ENCODE data around the gene TULP4. TPM values are rescaled to one million over a fixed set of nuclear protein-coding genes. Genes with fewer than 3 reads are reported as not detected.
A peak's percentile ranks its signal among the peaks of the same experiment; 100 is the strongest.
"Not testable (repeated sequence)": the region's sequence is repeated elsewhere in the genome, so short reads cannot be mapped to it uniquely, and the experiment has no call there.

The TULP4 gene
- total RNA-seq, 1 donor from 2014 or later: 21.9 TPM

DNA sequence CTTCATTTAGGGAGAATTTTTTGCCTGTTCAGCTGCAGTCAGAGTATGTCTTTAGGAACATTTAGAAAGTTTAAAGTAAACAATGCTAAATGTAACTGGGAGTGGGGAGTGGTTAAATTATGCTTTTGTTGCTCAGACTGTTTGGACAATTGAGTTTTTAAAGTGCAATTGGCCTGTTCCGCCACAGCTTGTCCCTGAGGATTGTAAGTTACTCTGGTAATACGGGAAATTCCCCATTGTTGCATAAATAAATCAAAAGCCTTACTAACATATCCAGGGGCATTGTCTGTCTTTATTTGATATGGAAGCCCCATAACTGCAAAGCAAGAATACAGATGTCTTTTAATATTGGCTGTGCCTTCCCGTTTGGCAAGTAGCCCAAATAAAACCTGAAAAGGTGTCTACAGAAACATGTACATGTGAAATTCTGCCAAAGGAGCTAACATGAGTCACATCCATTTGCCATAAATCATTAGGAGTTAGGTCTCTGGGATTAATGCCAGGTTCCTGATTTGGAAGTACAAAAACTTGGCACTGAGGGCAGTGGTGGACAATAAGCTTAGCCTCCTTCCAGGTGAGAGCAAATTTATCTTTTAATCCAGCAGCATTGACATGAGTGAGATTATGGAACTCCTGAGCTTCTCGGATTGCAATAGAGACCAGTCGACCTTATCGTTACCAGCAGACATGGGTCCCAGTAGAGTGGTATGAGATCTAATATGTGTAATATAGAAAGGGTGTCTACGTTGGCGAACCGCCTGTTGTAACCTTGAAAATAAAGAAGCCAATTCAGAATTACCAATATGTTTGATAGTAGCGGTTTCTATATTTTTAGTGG lies 11.7 kb upstream of the TULP4 start:
- Mint-ChIP-seq H3K9me3 (peaks cover 20% of the 10 kb centered on the region), H3K36me3 (ENCODE audit: low read depth) (peaks cover 19% of the 10 kb centered on the region)
- H3K4me3 Mint-ChIP-seq; H3K27ac Mint-ChIP-seq; H3K27me3 Mint-ChIP-seq (ENCODE audit: insufficient read depth); H3K4me1 Mint-ChIP-seq (ENCODE audit: low read depth); intact Hi-C loops (cut with micrococcal nuclease); DNase-seq (ENCODE audit: low spot score): not testable (repeated sequence)

DNA sequence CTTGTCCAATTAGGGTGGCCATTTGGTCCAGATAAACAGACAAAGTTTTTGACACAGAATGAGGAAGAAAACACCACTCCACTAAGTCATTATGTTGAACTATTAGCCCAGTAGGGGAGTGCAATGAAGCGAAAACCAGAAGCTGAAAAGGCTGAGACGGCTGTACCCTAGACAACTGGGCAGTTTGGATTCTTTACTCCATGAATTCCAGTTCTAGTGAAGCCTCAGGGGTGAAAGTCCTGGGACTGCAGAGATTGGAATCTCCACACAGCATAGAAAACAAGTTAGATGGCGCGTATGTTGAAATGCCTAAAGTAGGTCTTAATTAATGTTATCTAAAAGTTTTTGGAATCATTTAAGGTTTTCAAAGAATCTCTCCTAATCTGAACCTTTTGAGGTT lies 10.7 kb upstream of the TULP4 start:
- peaks cover 13% of the 10 kb centered on the region for H3K9me3 Mint-ChIP-seq
- intact Hi-C loops (cut with micrococcal nuclease); H3K27me3 Mint-ChIP-seq (ENCODE audit: insufficient read depth); H3K4me1 Mint-ChIP-seq (ENCODE audit: low read depth); H3K27ac Mint-ChIP-seq; H3K4me3 Mint-ChIP-seq; DNase-seq (ENCODE audit: low spot score): not testable (repeated sequence)
- peaks cover 12% of the 10 kb centered on the region for H3K36me3 Mint-ChIP-seq (ENCODE audit: low read depth)

DNA sequence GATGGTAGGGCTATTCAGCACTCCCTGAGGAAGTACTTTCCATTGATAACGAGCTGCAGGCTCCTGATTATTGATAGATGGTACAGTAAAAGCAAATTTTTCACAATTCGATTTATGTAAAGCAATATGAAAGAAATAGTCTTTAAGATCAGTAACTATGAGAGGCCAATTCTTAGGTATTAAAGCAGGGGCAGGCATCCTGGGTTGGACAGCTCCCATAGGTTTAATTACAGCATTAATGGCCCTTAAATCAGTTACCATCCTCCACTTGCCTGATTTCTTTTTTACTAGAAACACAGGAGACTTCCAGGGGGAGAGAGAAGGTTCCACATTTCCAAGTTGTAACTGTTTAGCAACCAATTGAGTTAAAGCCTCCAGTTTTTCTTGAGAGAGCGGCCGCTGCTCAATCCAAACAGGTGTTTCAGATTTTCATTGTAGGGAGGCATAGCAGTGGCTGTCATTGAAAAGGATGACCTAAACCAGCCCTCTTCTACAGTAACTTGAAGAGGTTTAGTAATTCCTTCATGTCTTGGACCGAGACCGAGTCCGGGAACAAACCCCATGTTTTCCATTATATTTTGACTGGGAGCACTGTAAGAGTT lies 10.0 kb upstream of the TULP4 start:
- H3K27me3 Mint-ChIP-seq (ENCODE audit: insufficient read depth); H3K4me3 Mint-ChIP-seq; intact Hi-C loops (cut with micrococcal nuclease); H3K27ac Mint-ChIP-seq; DNase-seq (ENCODE audit: low spot score); H3K4me1 Mint-ChIP-seq (ENCODE audit: low read depth); H3K9me3 Mint-ChIP-seq: not testable (repeated sequence)
- H3K36me3 Mint-ChIP-seq (ENCODE audit: low read depth): peaks cover 11% of the 10 kb centered on the region

DNA sequence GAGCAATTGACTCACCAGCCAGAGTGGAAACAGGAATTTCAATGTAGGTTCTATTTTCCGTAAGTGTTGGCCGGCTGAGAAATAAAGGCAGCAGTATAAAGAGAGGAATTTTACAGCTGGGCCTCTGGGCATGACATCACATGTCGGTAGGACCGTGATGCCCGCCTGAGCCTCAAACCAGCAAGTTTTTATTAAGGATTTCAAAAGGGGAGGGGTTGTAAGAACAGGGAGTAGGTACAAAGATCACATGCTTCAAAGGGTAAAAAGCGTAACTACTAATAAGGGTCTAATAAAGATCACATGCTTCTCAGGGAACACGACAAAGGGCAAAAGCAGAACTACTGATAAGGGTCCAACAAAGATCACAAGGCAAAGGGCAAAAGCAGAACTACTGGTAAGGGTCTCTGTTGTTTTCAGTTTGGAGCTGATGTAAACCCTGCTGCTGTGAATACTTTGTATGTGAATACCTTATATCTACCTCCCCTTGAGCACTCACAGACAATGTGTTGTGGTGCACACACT lies 9.0 kb upstream of the TULP4 start:
- Mint-ChIP-seq H3K4me3 (no peak overlapping the region), H3K27ac (no peak overlapping the region), H3K4me1 (ENCODE audit: low read depth) (no peaks in the 10 kb centered on the region), H3K36me3 (ENCODE audit: low read depth) (peaks cover 11% of the 10 kb centered on the region), H3K9me3 (peaks cover 4% of the 10 kb centered on the region), H3K27me3 (ENCODE audit: insufficient read depth) (peaks cover 1% of the 10 kb centered on the region)
- intact Hi-C loops (cut with micrococcal nuclease): no loop called here
- no peak for DNase-seq (ENCODE audit: low spot score)

DNA sequence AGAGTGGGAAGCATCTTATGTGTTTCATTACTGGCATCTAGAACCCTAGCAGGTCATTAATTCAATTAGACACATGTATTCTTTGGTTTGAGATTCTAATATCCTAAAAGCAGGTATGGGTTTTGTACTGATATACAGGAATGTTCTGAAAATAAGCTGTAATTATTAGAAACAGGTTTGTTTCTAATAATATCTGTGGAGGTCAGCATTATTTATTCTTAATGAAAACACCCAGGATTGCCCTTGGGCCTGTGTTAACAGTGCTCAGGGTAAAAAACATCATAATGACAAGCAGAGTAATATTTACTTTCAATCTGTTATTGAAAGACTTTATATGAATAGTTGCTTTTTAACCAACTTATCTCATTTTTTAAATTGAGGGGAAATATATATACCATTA lies 8.0 kb upstream of the TULP4 start:
- Mint-ChIP-seq H3K4me1 (ENCODE audit: low read depth) (no peaks in the 10 kb centered on the region), H3K36me3 (ENCODE audit: low read depth) (peaks cover 5% of the 10 kb centered on the region)
- intact Hi-C loops (cut with micrococcal nuclease): no loop called here

DNA sequence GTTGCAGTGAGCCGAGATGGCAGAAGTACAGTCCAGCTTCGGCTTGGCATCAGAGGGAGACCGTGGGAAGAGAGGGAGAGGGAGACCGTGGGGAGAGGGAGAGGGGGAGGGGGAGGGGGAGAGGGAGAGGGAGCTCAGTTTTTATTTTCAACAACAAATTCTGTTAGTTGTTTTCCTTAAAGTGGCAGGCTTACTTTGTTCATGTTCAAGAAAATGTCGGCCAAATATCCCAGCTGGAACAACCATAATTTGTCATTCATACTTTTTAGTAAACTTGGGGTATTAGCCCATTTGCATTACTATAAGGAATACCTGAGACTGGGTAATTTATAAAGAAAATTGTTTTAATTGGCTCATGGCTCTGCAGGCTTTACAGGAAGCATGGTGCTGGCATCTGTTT lies 2.5 kb upstream of the TULP4 start:
- Mint-ChIP-seq H3K4me1 (ENCODE audit: low read depth) (peaks cover 10% of the 10 kb centered on the region), H3K27me3 (ENCODE audit: insufficient read depth) (peaks cover 1% of the 10 kb centered on the region), H3K9me3 (no peaks in the 10 kb centered on the region), H3K36me3 (ENCODE audit: low read depth) (peaks cover 17% of the 10 kb centered on the region), H3K4me3 (no peak overlapping the region), H3K27ac (no peak overlapping the region)
- DNase-seq (ENCODE audit: low spot score): no peak
- intact Hi-C loops (cut with micrococcal nuclease): no loop called here

More for the DNA sequence above, 8.0 kb upstream of the TULP4 start:
- no peak overlapping the region for H3K27ac Mint-ChIP-seq
- no peak for DNase-seq (ENCODE audit: low spot score)
- peaks cover 1% of the 10 kb centered on the region for H3K27me3 Mint-ChIP-seq (ENCODE audit: insufficient read depth)
- H3K4me3 Mint-ChIP-seq: no peak overlapping the region
- H3K9me3 Mint-ChIP-seq: no peaks in the 10 kb centered on the region

DNA sequence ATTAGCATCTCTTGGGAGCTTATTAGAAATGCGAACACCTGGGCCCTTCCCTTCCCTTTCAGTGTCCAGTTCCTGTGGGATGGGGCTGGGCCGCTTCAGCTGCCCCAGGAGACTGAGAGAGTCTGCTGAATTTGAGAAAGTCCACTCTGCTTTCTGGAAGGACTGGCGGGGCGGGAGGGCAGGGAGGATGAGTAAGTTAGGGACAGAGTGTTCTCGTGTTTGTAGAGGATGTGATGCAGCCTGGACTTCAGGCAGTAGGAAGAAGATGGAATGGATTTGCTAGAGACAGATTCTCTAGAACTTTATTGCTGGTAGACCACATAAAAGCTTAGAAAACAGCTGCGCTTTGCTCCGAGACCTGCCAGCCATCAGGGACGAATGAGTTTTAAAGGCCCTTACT lies 1.1 kb upstream of the TULP4 start:
- Mint-ChIP-seq H3K27me3 (ENCODE audit: insufficient read depth) (peaks cover 1% of the 10 kb centered on the region), H3K9me3 (no peaks in the 10 kb centered on the region), H3K4me3 (no peak overlapping the region), H3K4me1 (ENCODE audit: low read depth) (peaks cover 10% of the 10 kb centered on the region), H3K36me3 (ENCODE audit: low read depth) (peaks cover 23% of the 10 kb centered on the region), H3K27ac (no peak overlapping the region)
- DNase-seq (ENCODE audit: low spot score): no peak
- intact Hi-C loops (cut with micrococcal nuclease): no loop called here

DNA sequence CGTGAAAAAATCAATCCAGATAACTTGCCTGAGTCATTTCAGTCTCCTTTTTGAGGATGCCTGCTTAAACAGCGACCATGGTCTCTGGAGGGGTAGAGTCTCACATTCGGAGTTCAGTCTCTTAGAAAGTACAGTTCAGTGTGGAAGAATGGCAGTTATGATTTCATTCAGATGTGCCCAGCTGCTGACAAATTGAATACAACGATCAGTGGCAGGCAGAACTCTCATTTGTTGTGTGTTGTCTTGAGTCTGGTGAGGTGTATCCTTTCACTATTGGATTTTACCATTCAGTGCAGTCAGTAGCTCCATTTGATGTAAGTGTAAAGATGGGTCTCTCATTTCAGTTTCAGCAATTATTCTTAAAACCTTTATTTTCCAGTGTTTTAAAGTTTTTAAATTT lies 639 bp upstream of the TULP4 start:
- H3K9me3 Mint-ChIP-seq: no peaks in the 10 kb centered on the region
- no peak overlapping the region for H3K27ac Mint-ChIP-seq

DNA sequence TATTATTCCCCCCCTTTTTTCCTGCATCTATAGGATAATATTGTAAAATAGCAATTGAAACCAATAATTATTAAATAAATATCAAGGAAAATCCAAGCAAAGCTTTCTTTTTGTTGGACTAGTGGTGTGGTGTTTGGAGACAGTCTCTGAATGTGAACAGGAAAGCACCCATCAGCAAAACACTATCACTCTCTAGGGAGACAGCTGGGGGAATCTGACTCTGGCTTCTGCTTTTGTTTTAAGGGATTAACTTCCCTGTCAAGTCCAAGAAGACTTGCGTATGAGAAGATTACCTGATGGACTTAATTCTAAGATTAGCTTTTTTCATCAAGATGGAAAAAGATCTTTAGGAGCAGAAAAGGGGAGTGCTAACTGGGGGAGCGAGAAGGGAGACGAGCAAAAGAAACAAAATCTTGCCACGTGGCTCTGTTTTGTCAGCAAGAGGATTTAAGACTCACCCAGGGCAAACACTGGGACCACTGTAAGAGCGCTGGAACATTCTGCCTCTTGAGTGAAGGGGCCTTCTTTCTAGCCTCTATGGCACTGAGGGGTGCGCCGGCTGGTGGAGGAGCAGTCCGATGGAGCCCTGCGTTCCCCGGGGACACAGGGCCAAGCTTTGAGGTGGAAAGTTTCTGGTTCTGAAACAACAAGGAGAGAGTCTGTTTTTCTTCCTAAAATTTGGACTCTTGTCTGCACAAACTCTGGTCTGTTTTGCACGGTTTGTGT lies 570 bp downstream of the TULP4 start:
- intact Hi-C loops (cut with micrococcal nuclease): no loop called here
- Mint-ChIP-seq H3K9me3 (no peaks in the 10 kb centered on the region), H3K27me3 (ENCODE audit: insufficient read depth) (no peaks in the 10 kb centered on the region), H3K27ac (no peak overlapping the region), H3K4me3 (no peak overlapping the region), H3K36me3 (ENCODE audit: low read depth) (peaks cover 24% of the 10 kb centered on the region), H3K4me1 (ENCODE audit: low read depth) (peaks cover 10% of the 10 kb centered on the region)
- no peak for DNase-seq (ENCODE audit: low spot score)

More for the DNA sequence above, 639 bp upstream of the TULP4 start:
- peaks cover 10% of the 10 kb centered on the region for H3K4me1 Mint-ChIP-seq (ENCODE audit: low read depth)
- no peak overlapping the region for H3K4me3 Mint-ChIP-seq
- DNase-seq (ENCODE audit: low spot score): no peak
- intact Hi-C loops (cut with micrococcal nuclease): no loop called here
- H3K36me3 Mint-ChIP-seq (ENCODE audit: low read depth): peaks cover 23% of the 10 kb centered on the region
- no peaks in the 10 kb centered on the region for H3K27me3 Mint-ChIP-seq (ENCODE audit: insufficient read depth)

DNA sequence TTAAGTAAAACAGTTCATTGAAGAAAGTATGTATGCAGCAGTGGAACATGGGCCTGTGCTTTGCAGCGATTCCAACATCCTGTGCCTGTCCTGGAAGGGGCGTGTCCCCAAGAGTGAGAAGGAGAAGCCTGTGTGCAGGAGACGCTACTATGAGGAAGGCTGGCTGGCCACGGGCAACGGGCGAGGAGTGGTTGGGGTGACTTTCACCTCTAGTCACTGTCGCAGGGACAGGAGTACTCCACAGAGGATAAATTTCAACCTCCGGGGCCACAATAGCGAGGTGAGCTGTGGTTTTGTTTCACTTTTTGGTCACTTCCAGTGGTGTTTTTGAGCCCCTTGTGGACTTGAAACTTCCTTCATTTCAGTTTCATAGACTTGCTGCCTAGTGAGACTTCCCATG lies 1.7 kb downstream of the TULP4 start:
- Mint-ChIP-seq H3K27ac (no peak overlapping the region), H3K27me3 (ENCODE audit: insufficient read depth) (no peaks in the 10 kb centered on the region), H3K4me3 (peak overlapping the region; percentile 42), H3K36me3 (ENCODE audit: low read depth) (peaks cover 24% of the 10 kb centered on the region), H3K4me1 (ENCODE audit: low read depth) (peaks cover 10% of the 10 kb centered on the region), H3K9me3 (no peaks in the 10 kb centered on the region)
- intact Hi-C loops (cut with micrococcal nuclease): no loop called here
- no peak for DNase-seq (ENCODE audit: low spot score)

DNA sequence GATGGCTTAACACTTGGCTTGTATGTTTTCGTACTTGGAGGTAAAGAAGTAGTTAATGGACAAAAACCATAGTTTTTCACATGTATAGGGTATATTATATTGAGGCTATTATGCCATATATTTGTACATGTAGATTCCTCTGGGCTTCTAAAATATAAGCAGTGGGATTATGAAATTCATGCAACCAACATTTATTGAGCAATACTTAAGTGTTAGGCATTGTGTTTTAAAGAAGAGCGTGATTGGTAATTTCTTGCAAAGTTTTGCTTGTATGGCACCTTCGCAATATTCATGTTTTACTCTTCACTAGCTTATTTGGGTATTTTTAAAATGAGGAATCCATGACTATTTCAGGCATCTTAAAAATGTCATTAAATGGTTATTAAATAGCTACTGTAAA lies 2.5 kb downstream of the TULP4 start:
- Mint-ChIP-seq H3K9me3 (no peaks in the 10 kb centered on the region), H3K27me3 (ENCODE audit: insufficient read depth) (no peaks in the 10 kb centered on the region), H3K36me3 (ENCODE audit: low read depth) (peaks cover 24% of the 10 kb centered on the region), H3K4me1 (ENCODE audit: low read depth) (peaks cover 10% of the 10 kb centered on the region), H3K27ac (no peak overlapping the region), H3K4me3 (no peak overlapping the region)
- no peak for DNase-seq (ENCODE audit: low spot score)
- intact Hi-C loops (cut with micrococcal nuclease): no loop called here

DNA sequence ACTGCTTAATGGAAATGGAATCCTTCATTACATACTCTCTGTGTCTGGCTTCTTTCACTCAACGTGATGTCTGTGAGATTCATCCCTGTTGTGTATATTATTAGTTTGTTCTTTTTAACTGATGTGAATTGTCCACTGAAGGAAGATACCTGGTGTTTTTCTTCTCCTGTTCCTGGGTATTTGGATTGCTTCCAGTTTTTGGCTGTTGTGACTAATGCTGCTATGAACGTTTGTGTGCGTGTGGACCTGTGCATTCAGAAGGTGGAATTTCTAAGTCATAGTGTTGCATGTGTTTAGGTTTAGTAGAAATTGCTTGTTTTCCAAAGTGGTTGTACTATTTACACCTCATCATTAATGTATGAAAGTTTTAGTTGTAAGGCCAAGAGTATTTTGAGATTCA lies 3.8 kb downstream of the TULP4 start:
- H3K27ac Mint-ChIP-seq: no peak overlapping the region
- DNase-seq (ENCODE audit: low spot score): no peak
- H3K9me3 Mint-ChIP-seq: no peaks in the 10 kb centered on the region
- H3K4me3 Mint-ChIP-seq: no peak overlapping the region
- no peaks in the 10 kb centered on the region for H3K27me3 Mint-ChIP-seq (ENCODE audit: insufficient read depth)
- intact Hi-C loops (cut with micrococcal nuclease): no loop called here
- H3K4me1 Mint-ChIP-seq (ENCODE audit: low read depth): peaks cover 11% of the 10 kb centered on the region
- H3K36me3 Mint-ChIP-seq (ENCODE audit: low read depth): peaks cover 25% of the 10 kb centered on the region

DNA sequence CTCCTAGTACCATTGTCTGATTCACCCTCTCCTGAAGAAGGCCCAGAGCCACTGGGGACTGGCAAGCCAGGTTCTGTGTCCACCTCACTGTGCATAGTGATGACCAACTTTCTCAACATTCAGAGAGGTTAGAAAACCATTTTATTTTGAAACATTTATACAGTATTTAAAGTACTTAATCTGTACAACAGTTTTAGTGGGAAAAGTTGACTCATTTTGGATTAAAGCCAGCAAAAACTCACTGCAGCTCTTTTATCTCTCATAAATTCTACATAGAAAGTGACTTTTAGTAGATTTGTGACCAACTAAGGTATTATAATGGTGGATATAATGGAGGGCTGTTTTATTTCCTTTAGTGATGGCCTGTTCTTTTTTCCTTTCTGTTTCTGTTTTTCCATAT lies 9.7 kb downstream of the TULP4 start:
- Mint-ChIP-seq H3K4me1 (ENCODE audit: low read depth) (peaks cover 33% of the 10 kb centered on the region), H3K4me3 (no peak overlapping the region)

More for the DNA sequence above, 9.7 kb downstream of the TULP4 start:
- peaks cover 10% of the 10 kb centered on the region for H3K36me3 Mint-ChIP-seq (ENCODE audit: low read depth)
- peak overlapping the region; percentile 49 for H3K27ac Mint-ChIP-seq
- no peaks in the 10 kb centered on the region for H3K9me3 Mint-ChIP-seq
- no peak for DNase-seq (ENCODE audit: low spot score)
- H3K27me3 Mint-ChIP-seq (ENCODE audit: insufficient read depth): no peaks in the 10 kb centered on the region
- intact Hi-C loops (cut with micrococcal nuclease): loop anchor here (2.0 kb wide), 1 partner anchor 23 kb away; no protein-coding TSS in a partner anchor

Data from activated T-helper 1 cell treated with anti-CD3 and anti-CD28 coated beads, Interleukin-12 subunit alpha, Interleukin-12 subunit beta, Interleukin-2, Interleukin-4 antibody, amounts not matched to agents 30 ng/mL and 10 ng/mL and 1 ng/mL, durations not matched to agents 14 hours and 24 hours and 36 hours (primary cell).